ENCODE measurements around the gene PCDH10. TPM values are rescaled to one million over a fixed set of nuclear protein-coding genes. Genes with fewer than 3 reads are reported as not detected.

PCDH10 gene
- total and polyA plus RNA-seq, 2 donors (not counting 3 experiments of a cell fraction or from before 2014, with no cell fraction given) = 56.5 to 91.0 TPM

GRCh38 chr4:133178956-133179355 is 29.9 kb downstream of the PCDH10 start:
- dilution Hi-C loops (cut with MboI; ENCODE audit: extremely low pct_ligation_motif_present, low sequenced_read_pairs) (no loop called here), intact Hi-C loops (cut with micrococcal nuclease) (no loop called here)
- CTCF ChIA-PET = interaction anchor here (1.0 to 1.5 kb wide), 3 partner anchors 8 to 32 kb away, joined by 3 to 4 read pairs (median 3); no protein-coding TSS in a partner anchor

More at GRCh38 chr4:133178956-133179355, 29.9 kb downstream of the PCDH10 start:
- Histone ChIP-seq H3K9ac (replicated peaks; ENCODE audit: extremely low read depth, insufficient read depth, low read length) (no peak overlapping the region), H3K4me1 (ENCODE audit: control insufficient read depth, extremely low read depth, insufficient read depth, low read length) (no peaks in the 10 kb centered on the region), H4K20me1 (replicated peaks; ENCODE audit: control insufficient read depth, extremely low read depth, insufficient read depth, low read length) (no peaks in the 10 kb centered on the region), H3K27ac (ENCODE audit: insufficient read depth, low read depth, low read length) (no peak overlapping the region), H3K9me3 (replicated peaks; ENCODE audit: control insufficient read depth, insufficient read depth, low read length) (no peaks in the 10 kb centered on the region), H2AFZ (ENCODE audit: low read depth, low read length) (no peak overlapping the region), H3K27me3 (ENCODE audit: control insufficient read depth in 2 of 2, insufficient read depth in 2 of 2, low read length in 2 of 2) (no peaks in the 10 kb centered on the region), H3K4me2 (ENCODE audit: insufficient read depth, low read length) (no peak overlapping the region), H3K4me3 (replicated peaks in 1 of 3; ENCODE audit: insufficient read depth in 1 of 3, low read depth in 1 of 3, low read length in 3 of 3) (no peak overlapping the region), H3K9me1 (replicated peaks; ENCODE audit: control insufficient read depth, extremely low read depth, insufficient read depth, low read length) (no peaks in the 10 kb centered on the region), H3K79me2 (ENCODE audit: control insufficient read depth, insufficient read depth, low read length) (peaks cover 3% of the 10 kb centered on the region), H3K36me3 (ENCODE audit: control insufficient read depth in 2 of 2, extremely low read depth in 1 of 2, insufficient read depth in 2 of 2, low read length in 2 of 2) (no peaks in the 10 kb centered on the region)
- POLR2A ChIA-PET = no interaction called here
- BruUV-seq (replicated peaks) = no TSS peak
- FAIRE-seq (no peak), DNase-seq (ENCODE audit: low read depth, low spot score) (no peak)
- TF ChIP-seq EZH2 (IDR thresholded peaks at IDR 0.05; ENCODE audit: borderline replicate concordance, low read depth, low read length, severe bottlenecking) (no peak), FOS (IDR thresholded peaks at IDR 0.05; ENCODE audit: borderline replicate concordance, insufficient read depth, low read length) (no peak), GATA2 (IDR thresholded peaks at IDR 0.05; ENCODE audit: insufficient read depth, insufficient read length, low read depth, low read length) (no peak), POLR2AphosphoS5 (IDR thresholded peaks at IDR 0.05; ENCODE audit: insufficient read depth, low read depth, low read length) (no peak), MYC (IDR thresholded peaks at IDR 0.05; ENCODE audit: low read depth, low read length) (no peak), POLR2A (IDR thresholded peaks at IDR 0.05; ENCODE audit: low read depth, low read length) (no peak), CTCF (IDR thresholded peaks at IDR 0.05; ENCODE audit: extremely low read depth in 1 of 2, insufficient read depth in 1 of 2, low read depth in 1 of 2, low read length in 2 of 2) (no peak), JUN (IDR thresholded peaks at IDR 0.05; ENCODE audit: borderline replicate concordance, insufficient read depth, insufficient read length, low read depth) (no peak)
- TF ChIP-seq, protein P1, sequence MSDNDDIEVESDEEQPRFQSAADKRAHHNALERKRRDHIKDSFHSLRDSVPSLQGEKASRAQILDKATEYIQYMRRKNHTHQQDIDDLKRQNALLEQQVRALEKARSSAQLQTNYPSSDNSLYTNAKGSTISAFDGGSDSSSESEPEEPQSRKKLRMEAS (IDR thresholded peaks at IDR 0.05; ENCODE audit: insufficient read depth, insufficient read length) = no peak

Data from endothelial cell of umbilical vein (primary cell).